ENCODE data around the gene DAZ1. TPM values are rescaled to one million over a fixed set of nuclear protein-coding genes. Genes with fewer than 3 reads are reported as not detected.
"Not testable (repeated sequence)": the region's sequence is repeated elsewhere in the genome, so short reads cannot be mapped to it uniquely, and the experiment has no call there.

Gene DAZ1
- polyA plus RNA-seq (2013, experiment 1 of 2): not detected
- polyA plus RNA-seq (2013, experiment 2 of 2): not detected

GRCh38 chrY:23198908-23199307 is at the start of gene DAZ1:
TSS of gene DAZ1 (minus strand) at chrY:23199008. CDS start at chrY:23198800, 208 bp downstream.
- no CpG with 5 or more reads among the region's 23 CpGs for WGBS, 2 experiments (ENCODE audit: insufficient coverage in 2 of 2)

GRCh38 chrY:23219233-23219632 is 20.4 kb upstream of the DAZ1 start, which contains the start of gene DAZ2:
TSS of gene DAZ2 (plus strand) at chrY:23219533. CDS start at chrY:23219741, 208 bp downstream.
- WGBS, 2 experiments (ENCODE audit: insufficient coverage in 2 of 2): no CpG with 5 or more reads among the region's 23 CpGs
- not testable (repeated sequence) for H3K4me1 ChIP-seq (ENCODE audit: control insufficient read depth, insufficient read depth, low read length, poor library complexity, severe bottlenecking); H3K4me3 ChIP-seq (ENCODE audit: extremely low read depth, insufficient read depth, low read length, poor library complexity, severe bottlenecking); H3K9me3 ChIP-seq (ENCODE audit: control insufficient read depth, low read length); H3K27ac ChIP-seq (ENCODE audit: low read depth, low read length, severe bottlenecking); H3K36me3 ChIP-seq (ENCODE audit: control insufficient read depth, insufficient read depth, low read length)

More at GRCh38 chrY:23198908-23199307, at the start of gene DAZ1:
- not testable (repeated sequence) for H3K27ac ChIP-seq (ENCODE audit: low read depth, low read length, severe bottlenecking); H3K36me3 ChIP-seq (ENCODE audit: control insufficient read depth, insufficient read depth, low read length); H3K9me3 ChIP-seq (ENCODE audit: control insufficient read depth, low read length); H3K4me1 ChIP-seq (ENCODE audit: control insufficient read depth, insufficient read depth, low read length, poor library complexity, severe bottlenecking); H3K4me3 ChIP-seq (ENCODE audit: extremely low read depth, insufficient read depth, low read length, poor library complexity, severe bottlenecking)

- H3K36me3 ChIP-seq (ENCODE audit: control insufficient read depth, insufficient read depth, low read length); H3K27ac ChIP-seq (ENCODE audit: low read depth, low read length, severe bottlenecking); H3K4me1 ChIP-seq (ENCODE audit: control insufficient read depth, insufficient read depth, low read length, poor library complexity, severe bottlenecking); H3K4me3 ChIP-seq (ENCODE audit: extremely low read depth, insufficient read depth, low read length, poor library complexity, severe bottlenecking); H3K9me3 ChIP-seq (ENCODE audit: control insufficient read depth, low read length): not testable (repeated sequence)
- no CpG with 5 or more reads among the region's 4 CpGs for WGBS, 2 experiments (ENCODE audit: insufficient coverage in 2 of 2)
Measured at GRCh38 chrY:23210681-23211080, 11.9 kb upstream of the DAZ1 start.

- not testable (repeated sequence) for H3K27ac ChIP-seq (ENCODE audit: low read depth, low read length, severe bottlenecking); H3K9me3 ChIP-seq (ENCODE audit: control insufficient read depth, low read length); H3K36me3 ChIP-seq (ENCODE audit: control insufficient read depth, insufficient read depth, low read length); H3K4me1 ChIP-seq (ENCODE audit: control insufficient read depth, insufficient read depth, low read length, poor library complexity, severe bottlenecking); H3K4me3 ChIP-seq (ENCODE audit: extremely low read depth, insufficient read depth, low read length, poor library complexity, severe bottlenecking)
- no CpG with 5 or more reads among the region's 4 CpGs for WGBS, 2 experiments (ENCODE audit: insufficient coverage in 2 of 2)
Measured at GRCh38 chrY:23209802-23210495, 11.1 kb upstream of the DAZ1 start.

- H3K36me3 ChIP-seq (ENCODE audit: control insufficient read depth, insufficient read depth, low read length); H3K27ac ChIP-seq (ENCODE audit: low read depth, low read length, severe bottlenecking); H3K4me3 ChIP-seq (ENCODE audit: extremely low read depth, insufficient read depth, low read length, poor library complexity, severe bottlenecking); H3K4me1 ChIP-seq (ENCODE audit: control insufficient read depth, insufficient read depth, low read length, poor library complexity, severe bottlenecking); H3K9me3 ChIP-seq (ENCODE audit: control insufficient read depth, low read length): not testable (repeated sequence)
- WGBS, 2 experiments (ENCODE audit: insufficient coverage in 2 of 2): no CpG with 5 or more reads among the region's 4 CpGs
Measured at GRCh38 chrY:23207455-23207854, 8.6 kb upstream of the DAZ1 start.
